Activated CD8-positive, alpha-beta memory T cell treated with anti-CD3 and anti-CD28 coated beads, Interleukin-2, amount 50 U/mL, for 48 hours (primary cell): ENCODE results near the gene C16orf74.
A peak's percentile ranks its signal among the peaks of the same experiment; 100 is the strongest.

Experiments
- DNase-seq: peaks from one replicate; pipeline ENCODE4 v3.0.0-alpha.2; 2020

C16orf74 gene

GRCh38 chr16:85689950-85690320, 61.0 kb downstream of the C16orf74 start:
- no peak for DNase-seq

GRCh38 chr16:85689285-85689949, 61.5 kb downstream of the C16orf74 start:
- DNase-seq = no peak

GRCh38 chr16:85688586-85689284, 62.2 kb downstream of the C16orf74 start, which contains the start of gene GINS2:
Gene GINS2 (minus strand): TSS chr16:85688954. CDS start chr16:85688898, 56 bp downstream.
- peak; percentile 94 for DNase-seq

- no peak for DNase-seq
These were observed 63.0 kb downstream of the C16orf74 start for GRCh38 chr16:85687651-85688471.

GRCh38 chr16:85686912-85687591, 63.8 kb downstream of the C16orf74 start:
- peak; percentile 64 for DNase-seq

- no peak for DNase-seq
These were observed 65.6 kb downstream of the C16orf74 start for GRCh38 chr16:85685251-85685650.

- DNase-seq = no peak
These were observed 67.5 kb downstream of the C16orf74 start for GRCh38 chr16:85683363-85683762.

GRCh38 chr16:85682516-85682915, 68.4 kb downstream of the C16orf74 start:
- DNase-seq = no peak

GRCh38 chr16:85681255-85681654, 69.6 kb downstream of the C16orf74 start:
- no peak for DNase-seq

- DNase-seq = no peak
These were observed 70.4 kb downstream of the C16orf74 start for GRCh38 chr16:85680352-85680944.

GRCh38 chr16:85679870-85680269, 71.0 kb downstream of the C16orf74 start:
- no peak for DNase-seq

GRCh38 chr16:85678821-85679220, 72.1 kb downstream of the C16orf74 start:
- no peak for DNase-seq

GRCh38 chr16:85678016-85678415, 72.9 kb downstream of the C16orf74 start:
- DNase-seq = no peak

GRCh38 chr16:85677383-85677967, 73.4 kb downstream of the C16orf74 start:
- no peak for DNase-seq

- DNase-seq = no peak
These were observed 74.4 kb downstream of the C16orf74 start for GRCh38 chr16:85676466-85676865.

GRCh38 chr16:85675251-85675874, 75.5 kb downstream of the C16orf74 start:
- DNase-seq = no peak

- DNase-seq = no peak
These were observed 76.1 kb downstream of the C16orf74 start for GRCh38 chr16:85674828-85675227.

GRCh38 chr16:85674418-85674755, 76.5 kb downstream of the C16orf74 start:
- DNase-seq = no peak

GRCh38 chr16:85673529-85674417, 77.1 kb downstream of the C16orf74 start:
- no peak for DNase-seq

GRCh38 chr16:85670840-85671239, 80.1 kb downstream of the C16orf74 start:
- DNase-seq = no peak
